GM18867 (cell line): Measurements from ENCODE around the gene HEXD.

ENCODE experiments used
- ATAC-seq: cut with Tn5 transposase; IDR thresholded peaks from one replicate; pipeline ENCODE4 v1.9.1; 2021; ENCODE audit warnings: mild to moderate bottlenecking, moderate library complexity; ENCODE audit not compliant: unreplicated experiment

The HEXD gene

DNA sequence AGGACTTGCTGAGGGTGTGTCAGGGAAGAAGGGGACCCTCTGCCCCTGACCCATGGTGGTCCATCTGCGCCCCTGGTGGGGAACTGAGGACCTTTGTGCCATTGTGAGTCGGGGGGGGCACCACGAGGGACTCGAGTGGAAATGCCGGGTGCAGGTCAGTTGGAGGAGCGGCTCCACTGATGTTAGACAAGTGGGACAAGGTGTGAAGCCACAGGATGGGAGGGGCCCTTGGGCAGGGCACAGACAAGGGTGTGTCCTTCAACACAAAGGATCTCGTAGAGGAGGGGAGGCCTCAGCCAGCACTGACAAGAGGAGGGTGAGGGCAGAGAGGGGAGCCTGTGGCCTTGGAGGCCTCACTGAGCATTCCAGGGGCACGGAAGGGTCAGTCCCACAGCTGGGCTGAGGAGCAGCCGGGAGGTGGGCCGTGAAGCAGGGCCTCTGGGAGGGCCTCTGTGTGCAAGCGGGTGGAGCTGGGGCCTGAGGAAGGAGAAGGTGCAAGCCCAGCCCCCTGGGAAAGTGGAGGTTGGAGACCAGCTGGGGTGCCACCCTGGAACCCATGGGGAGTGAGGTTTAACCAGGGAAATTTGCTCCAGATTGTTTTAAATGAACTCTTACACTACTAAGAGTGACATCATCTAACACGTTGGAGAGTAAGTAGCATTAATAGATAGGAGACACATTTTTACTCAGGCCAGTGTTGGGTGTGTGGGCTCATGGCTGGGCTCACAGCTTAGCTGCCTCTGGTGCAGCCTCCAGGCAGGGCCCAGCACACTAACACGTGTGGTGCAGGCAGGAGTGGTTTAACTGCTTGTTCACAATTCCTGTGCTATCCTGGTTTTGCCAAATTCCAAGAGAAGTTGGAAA lies 68.3 kb downstream of the HEXD start:
- no peak for ATAC-seq

DNA sequence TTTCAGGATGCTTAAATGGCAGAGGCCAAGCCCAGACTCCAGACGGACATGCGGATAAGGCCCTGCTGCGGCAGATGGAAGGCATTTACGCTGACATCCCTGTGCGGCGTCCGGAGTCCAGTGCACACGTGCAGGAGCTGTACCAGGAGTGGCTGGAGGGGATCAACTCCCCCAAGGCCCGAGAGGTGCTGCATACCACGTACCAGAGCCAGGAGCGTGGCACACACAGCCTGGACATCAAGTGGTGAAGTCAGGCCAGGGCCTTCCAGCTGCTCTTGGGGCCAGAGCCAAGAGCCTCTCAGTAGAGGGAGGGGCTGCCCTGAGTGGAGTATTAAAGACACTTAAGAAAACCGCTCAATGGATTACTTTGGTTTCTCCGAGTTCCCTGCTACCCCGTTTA lies 69.8 kb downstream of the HEXD start:
- no peak for ATAC-seq

DNA sequence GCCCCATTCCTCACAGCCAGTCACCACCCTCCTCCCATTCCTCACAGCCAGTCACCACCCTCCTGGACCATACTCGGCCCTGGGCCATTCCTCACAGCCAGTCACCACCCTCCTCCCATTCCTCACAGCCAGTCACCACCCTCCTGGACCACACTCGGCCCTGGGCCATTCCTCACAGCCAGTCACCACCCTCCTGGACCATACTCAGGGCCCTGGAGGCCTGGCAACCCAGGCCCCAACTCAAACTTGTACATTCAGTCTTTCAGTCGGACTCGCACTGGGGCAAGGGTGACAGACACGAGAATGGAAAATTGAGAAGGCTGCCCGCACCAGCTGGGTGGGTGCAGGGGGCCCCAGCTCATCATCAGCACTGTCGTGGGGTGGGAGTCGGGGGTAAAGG lies 71.0 kb downstream of the HEXD start:
- ATAC-seq = no peak

DNA sequence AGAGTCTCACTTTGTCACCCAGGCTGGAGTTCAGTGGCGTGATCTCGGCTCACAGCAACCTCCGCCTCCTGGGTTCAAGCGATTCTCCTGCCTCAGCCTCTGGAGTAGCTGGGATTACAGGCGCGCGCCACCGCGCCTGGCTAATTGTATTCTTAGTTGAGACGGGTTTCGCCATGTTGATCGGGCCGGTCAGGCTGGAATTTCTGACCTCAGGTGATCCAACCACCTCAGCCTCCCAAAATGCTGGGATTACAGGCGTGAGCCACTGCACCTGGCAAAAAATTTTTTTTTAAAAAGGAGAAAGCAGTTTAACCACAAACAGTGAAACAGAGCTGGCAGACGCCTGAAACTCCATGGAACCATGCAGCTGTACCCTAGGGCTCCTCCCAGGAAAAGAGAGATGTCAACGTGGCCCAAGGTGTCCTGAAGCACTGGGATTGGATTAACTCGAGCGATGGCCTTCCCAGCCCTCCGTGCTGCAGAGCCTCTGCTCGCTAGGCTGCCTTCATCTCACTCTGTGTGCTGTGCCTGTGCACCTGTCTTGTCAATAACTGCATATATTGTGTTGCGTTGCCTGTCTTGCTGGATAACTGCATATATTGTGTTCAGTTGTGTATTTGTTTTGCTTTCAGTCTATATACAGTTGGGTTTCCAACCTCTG lies 71.8 kb downstream of the HEXD start:
- ATAC-seq = no peak

DNA sequence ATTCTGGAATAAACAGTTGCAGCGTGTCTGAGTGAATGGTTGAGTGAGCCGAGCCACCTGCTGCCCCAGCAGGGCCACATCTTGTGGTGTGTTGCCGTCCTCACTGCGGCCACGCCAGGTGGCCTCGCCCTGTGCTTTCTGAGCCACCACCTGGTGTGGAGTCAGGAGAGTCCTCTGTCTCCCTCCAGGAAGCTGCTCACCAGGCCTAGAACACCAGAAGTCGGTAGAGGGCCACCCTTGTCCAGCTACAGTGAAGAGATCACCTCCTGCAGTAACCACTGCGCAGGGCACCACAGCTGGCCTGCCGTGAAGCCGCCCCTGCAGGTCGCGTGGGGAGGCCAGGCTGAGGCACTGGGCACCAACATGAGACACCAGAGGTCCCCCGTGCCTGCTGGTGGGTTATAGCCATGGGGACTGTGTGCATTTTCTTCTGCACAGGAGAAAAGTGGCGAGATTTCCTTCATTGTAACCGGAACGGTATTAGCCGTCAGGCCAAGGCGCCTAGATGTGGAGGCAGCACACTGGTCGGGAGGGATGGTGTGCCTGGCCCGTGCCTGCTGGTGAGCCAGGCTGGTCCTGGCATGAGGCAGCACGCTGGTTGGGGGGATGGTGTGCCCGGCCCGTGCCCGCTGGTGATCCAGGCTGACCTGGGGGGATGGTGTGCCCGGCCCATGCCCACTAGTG lies 72.5 kb downstream of the HEXD start:
- ATAC-seq = no peak

DNA sequence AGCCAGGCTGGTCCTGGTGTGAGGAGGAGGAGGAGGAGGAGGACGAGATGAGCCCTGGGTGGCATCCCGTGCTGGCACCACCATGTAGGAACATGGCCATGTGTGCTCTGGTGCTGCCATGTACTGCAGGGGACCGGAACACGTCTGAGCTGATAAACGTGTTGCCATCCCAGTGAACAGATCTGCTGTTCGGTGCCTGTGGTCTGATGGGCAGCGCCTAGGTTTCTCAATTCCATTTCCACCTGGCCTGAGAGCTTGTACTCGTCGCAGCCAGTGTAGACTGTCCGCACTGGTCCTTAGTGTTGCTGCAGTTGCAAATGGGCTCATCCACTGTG lies 73.0 kb downstream of the HEXD start:
- no peak for ATAC-seq

DNA sequence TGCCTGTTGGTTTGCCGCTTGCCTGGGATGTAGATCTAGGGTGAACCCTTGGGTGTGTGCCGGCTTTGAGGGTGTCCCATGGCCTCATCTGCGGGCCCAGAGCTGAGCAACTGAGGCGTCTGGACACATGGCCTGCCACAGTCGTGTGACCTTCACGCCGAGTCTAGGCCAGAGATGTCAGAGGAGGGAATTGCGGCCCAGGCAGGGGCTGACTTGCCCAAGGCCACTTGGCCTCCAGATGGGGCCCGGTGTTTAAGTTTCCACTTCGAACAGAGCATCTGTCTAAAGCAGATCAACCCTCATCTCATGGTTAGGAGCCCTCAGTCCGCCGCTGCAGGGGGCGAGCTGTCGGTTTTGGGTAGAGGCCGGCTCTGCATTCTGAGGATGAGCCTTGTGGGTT lies 73.4 kb downstream of the HEXD start:
- no peak for ATAC-seq
